Erythroblast (primary cell): ENCODE measurements around the gene FAM227B.

ENCODE experiments used
- DNase-seq, 2 experiments: peaks; one replicate each; lab custom pipeline; 2025; lab: John Stamatoyannopoulos, UW
- GATA1 ChIP-seq: IDR thresholded peaks from 2 replicates; pipeline ENCODE4 v1.6.1; 2011; ENCODE audit warnings: low read depth, mild to moderate bottlenecking, control low read depth, low read length, moderate library complexity
- POLR2A ChIP-seq: IDR thresholded peaks from 2 replicates; pipeline ENCODE4 v1.6.1; 2011; ENCODE audit warnings: mild to moderate bottlenecking, low read length

FAM227B gene

GRCh38 chr15:49315391-49315823 lies 305.2 kb downstream of the FAM227B start:
- no peak for DNase-seq
- TF ChIP-seq POLR2A: no peak
- no peak for TF ChIP-seq GATA1

- no peak for DNase-seq
- TF ChIP-seq GATA1 (no peak), POLR2A (no peak)
Observed at GRCh38 chr15:49314716-49315115, 305.9 kb downstream of the FAM227B start.

- no peak for DNase-seq
- TF ChIP-seq GATA1 (no peak), POLR2A (no peak)
Observed at GRCh38 chr15:49313650-49314049, 307.0 kb downstream of the FAM227B start.

- no peak for DNase-seq
- no peak for TF ChIP-seq GATA1
- no peak for TF ChIP-seq POLR2A
Observed at GRCh38 chr15:49309889-49310288, 310.7 kb downstream of the FAM227B start.

GRCh38 chr15:49308686-49309085 lies 311.9 kb downstream of the FAM227B start:
- TF ChIP-seq GATA1 (no peak), POLR2A (no peak)
- DNase-seq: no peak

GRCh38 chr15:49306551-49306950 lies 314.1 kb downstream of the FAM227B start:
- no peak for DNase-seq
- TF ChIP-seq POLR2A: no peak
- TF ChIP-seq GATA1: no peak

GRCh38 chr15:49303003-49303402 lies 317.6 kb downstream of the FAM227B start:
- TF ChIP-seq POLR2A (no peak), GATA1 (no peak)
- DNase-seq: no peak

- DNase-seq: no peak
- TF ChIP-seq GATA1: no peak
- no peak for TF ChIP-seq POLR2A
Observed at GRCh38 chr15:49301562-49301961, 319.1 kb downstream of the FAM227B start.

GRCh38 chr15:49300856-49301255 lies 319.8 kb downstream of the FAM227B start:
- TF ChIP-seq GATA1 (no peak), POLR2A (no peak)
- DNase-seq: no peak

GRCh38 chr15:49297584-49297983 lies 323.0 kb downstream of the FAM227B start:
- TF ChIP-seq GATA1: no peak

GRCh38 chr15:49296258-49296657 lies 324.4 kb downstream of the FAM227B start:
- TF ChIP-seq GATA1: no peak
- TF ChIP-seq POLR2A: no peak
- DNase-seq: no peak

More at GRCh38 chr15:49297584-49297983, 323.0 kb downstream of the FAM227B start:
- DNase-seq: no peak

GRCh38 chr15:49293941-49294340 lies 326.7 kb downstream of the FAM227B start:
- no peak for DNase-seq
- TF ChIP-seq GATA1 (no peak), POLR2A (no peak)

- TF ChIP-seq GATA1: no peak
- TF ChIP-seq POLR2A: no peak
- no peak for DNase-seq
Observed at GRCh38 chr15:49290191-49290590, 330.4 kb downstream of the FAM227B start.

GRCh38 chr15:49288391-49288790 lies 332.2 kb downstream of the FAM227B start:
- no peak for TF ChIP-seq GATA1
- no peak for TF ChIP-seq POLR2A

GRCh38 chr15:49287481-49287880 lies 333.1 kb downstream of the FAM227B start:
- DNase-seq: no peak
- TF ChIP-seq GATA1: no peak
- TF ChIP-seq POLR2A: no peak

More at GRCh38 chr15:49288391-49288790, 332.2 kb downstream of the FAM227B start:
- DNase-seq: no peak
